Measurements from ENCODE around the gene LCN10. TPM values are rescaled to one million over a fixed set of nuclear protein-coding genes. Genes with fewer than 3 reads are reported as not detected.
A peak's percentile ranks its signal among the peaks of the same experiment; 100 is the strongest.

Gene LCN10
- total RNA-seq, 1 experiment from 2014 or later, result not detected

DNA sequence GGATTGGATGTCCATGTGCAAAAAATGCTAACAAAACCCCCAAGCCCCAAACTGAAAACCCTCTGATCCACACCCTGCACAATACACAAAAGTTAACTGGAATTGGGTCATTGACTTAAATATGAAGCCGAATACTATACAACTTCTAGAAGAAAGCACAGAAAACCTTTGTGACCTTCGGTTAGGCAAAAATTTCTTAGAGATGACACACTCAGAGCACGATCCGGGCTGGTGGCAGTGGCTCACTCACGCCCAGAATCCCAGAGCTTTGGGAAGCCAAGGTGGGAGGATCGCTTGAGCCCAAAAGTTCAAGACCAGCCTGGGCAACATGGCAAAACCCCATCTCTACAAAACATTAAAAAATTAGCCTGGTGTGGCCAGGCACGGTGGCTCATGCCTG is 32.2 kb downstream of the LCN10 start:
- no peaks in the 10 kb centered on the region for H3K36me3 Mint-ChIP-seq (ENCODE audit: insufficient read depth, unreplicated experiment)
- TF ChIP-seq, protein P1, sequence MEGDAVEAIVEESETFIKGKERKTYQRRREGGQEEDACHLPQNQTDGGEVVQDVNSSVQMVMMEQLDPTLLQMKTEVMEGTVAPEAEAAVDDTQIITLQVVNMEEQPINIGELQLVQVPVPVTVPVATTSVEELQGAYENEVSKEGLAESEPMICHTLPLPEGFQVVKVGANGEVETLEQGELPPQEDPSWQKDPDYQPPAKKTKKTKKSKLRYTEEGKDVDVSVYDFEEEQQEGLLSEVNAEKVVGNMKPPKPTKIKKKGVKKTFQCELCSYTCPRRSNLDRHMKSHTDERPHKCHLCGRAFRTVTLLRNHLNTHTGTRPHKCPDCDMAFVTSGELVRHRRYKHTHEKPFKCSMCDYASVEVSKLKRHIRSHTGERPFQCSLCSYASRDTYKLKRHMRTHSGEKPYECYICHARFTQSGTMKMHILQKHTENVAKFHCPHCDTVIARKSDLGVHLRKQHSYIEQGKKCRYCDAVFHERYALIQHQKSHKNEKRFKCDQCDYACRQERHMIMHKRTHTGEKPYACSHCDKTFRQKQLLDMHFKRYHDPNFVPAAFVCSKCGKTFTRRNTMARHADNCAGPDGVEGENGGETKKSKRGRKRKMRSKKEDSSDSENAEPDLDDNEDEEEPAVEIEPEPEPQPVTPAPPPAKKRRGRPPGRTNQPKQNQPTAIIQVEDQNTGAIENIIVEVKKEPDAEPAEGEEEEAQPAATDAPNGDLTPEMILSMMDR (IDR thresholded peaks at IDR 0.05; ENCODE audit: insufficient read depth in 1 of 2, low read depth in 1 of 2, low read length in 1 of 2, severe bottlenecking in 1 of 2, unreplicated experiment in 1 of 2), result no peak
- intact Hi-C loops (cut with micrococcal nuclease; ENCODE audit: unreplicated experiment), result no loop called here

DNA sequence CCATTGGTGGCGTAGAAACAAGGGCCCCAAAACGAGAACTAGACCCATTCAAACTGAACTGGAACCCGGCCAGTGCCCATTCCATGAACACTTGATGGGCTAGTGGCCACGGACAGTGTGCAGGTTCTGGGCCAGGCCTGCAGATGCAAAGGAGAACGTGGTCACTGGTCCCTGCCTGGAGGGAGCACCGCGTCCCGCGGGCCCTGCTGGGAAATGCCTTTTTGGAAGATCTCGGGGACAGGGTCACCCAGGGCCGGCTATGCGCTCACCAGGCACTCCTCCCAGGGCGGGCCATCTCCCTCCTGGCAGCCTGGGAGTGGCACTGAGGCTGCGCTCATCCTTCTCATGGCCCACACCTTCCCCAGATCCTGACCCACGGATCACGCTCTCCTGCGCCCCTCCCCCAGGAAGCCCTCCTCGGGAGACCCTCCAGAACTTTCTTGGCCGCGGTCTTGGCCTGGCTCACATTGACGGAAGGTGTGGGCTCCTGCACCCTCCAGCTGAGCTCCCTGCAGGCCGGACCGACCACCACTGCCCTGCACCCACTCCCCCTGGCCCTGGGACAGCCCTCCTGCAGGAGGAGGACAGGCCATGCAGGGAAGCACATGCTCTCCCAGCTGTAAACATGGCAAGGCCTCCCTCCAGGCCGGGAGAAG is 33.2 kb downstream of the LCN10 start:
- no peak for DNase-seq
- BruUV-seq (replicated peaks), result no TSS peak
- Histone ChIP-seq H3K36me3 (ENCODE audit: control insufficient read depth, insufficient read depth, low read length) (no peaks in the 10 kb centered on the region; the same call in 1 of the 2 replicates), H3K4me3 (ENCODE audit: low read depth, low read length) (no peak overlapping the region), H3K27me3 (replicated peaks; ENCODE audit: control insufficient read depth, insufficient read depth, low read length) (no peaks in the 10 kb centered on the region), H3K4me1 (peaks cover 11% of the 10 kb centered on the region), H3K9me3 (no peaks in the 10 kb centered on the region)
- TF ChIP-seq, protein P1 (IDR thresholded peaks at IDR 0.05; ENCODE audit: insufficient read depth in 1 of 2, low read depth in 1 of 2, low read length in 1 of 2, severe bottlenecking in 1 of 2, unreplicated experiment in 1 of 2), result no peak
- Mint-ChIP-seq H3K27ac (ENCODE audit: unreplicated experiment) (no peak overlapping the region), H3K9me3 (ENCODE audit: unreplicated experiment) (no peaks in the 10 kb centered on the region), H3K27me3 (ENCODE audit: insufficient read depth, unreplicated experiment) (no peaks in the 10 kb centered on the region), H3K4me3 (ENCODE audit: unreplicated experiment) (no peak overlapping the region), H3K4me1 (ENCODE audit: low read depth, unreplicated experiment) (peaks cover 9% of the 10 kb centered on the region), H3K36me3 (ENCODE audit: insufficient read depth, unreplicated experiment) (no peaks in the 10 kb centered on the region)
- intact Hi-C loops (cut with micrococcal nuclease; ENCODE audit: unreplicated experiment), result no loop called here
- CTCF ChIA-PET, result interaction anchor here (0.6 kb wide), 1 partner anchor 11 kb away, joined by 6 read pairs; no protein-coding TSS in a partner anchor
- POLR2A ChIA-PET, result interaction anchor here (0.6 kb wide), 2 partner anchors 12 to 52 kb away, joined by 3 to 4 read pairs; no protein-coding TSS in a partner anchor

More for the DNA sequence above, 32.2 kb downstream of the LCN10 start:
- POLR2A ChIA-PET, result no interaction called here
- BruUV-seq (replicated peaks), result no TSS peak
- CTCF ChIA-PET, result no interaction called here
- Mint-ChIP-seq H3K9me3 (ENCODE audit: unreplicated experiment) (no peaks in the 10 kb centered on the region), H3K4me1 (ENCODE audit: low read depth, unreplicated experiment) (peaks cover 9% of the 10 kb centered on the region), H3K4me3 (ENCODE audit: unreplicated experiment) (no peak overlapping the region), H3K27me3 (ENCODE audit: insufficient read depth, unreplicated experiment) (no peaks in the 10 kb centered on the region), H3K27ac (ENCODE audit: unreplicated experiment) (no peak overlapping the region)
- H3K9me3 ChIP-seq, result no peaks in the 10 kb centered on the region
- no peaks in the 10 kb centered on the region for H3K27me3 ChIP-seq (replicated peaks; ENCODE audit: control insufficient read depth, insufficient read depth, low read length)
- peaks cover 11% of the 10 kb centered on the region for H3K4me1 ChIP-seq
- no peak for DNase-seq
- no peaks in the 10 kb centered on the region; the same call in 1 of the 2 replicates for H3K36me3 ChIP-seq (ENCODE audit: control insufficient read depth, insufficient read depth, low read length)
- H3K4me3 ChIP-seq (ENCODE audit: low read depth, low read length), result no peak overlapping the region

DNA sequence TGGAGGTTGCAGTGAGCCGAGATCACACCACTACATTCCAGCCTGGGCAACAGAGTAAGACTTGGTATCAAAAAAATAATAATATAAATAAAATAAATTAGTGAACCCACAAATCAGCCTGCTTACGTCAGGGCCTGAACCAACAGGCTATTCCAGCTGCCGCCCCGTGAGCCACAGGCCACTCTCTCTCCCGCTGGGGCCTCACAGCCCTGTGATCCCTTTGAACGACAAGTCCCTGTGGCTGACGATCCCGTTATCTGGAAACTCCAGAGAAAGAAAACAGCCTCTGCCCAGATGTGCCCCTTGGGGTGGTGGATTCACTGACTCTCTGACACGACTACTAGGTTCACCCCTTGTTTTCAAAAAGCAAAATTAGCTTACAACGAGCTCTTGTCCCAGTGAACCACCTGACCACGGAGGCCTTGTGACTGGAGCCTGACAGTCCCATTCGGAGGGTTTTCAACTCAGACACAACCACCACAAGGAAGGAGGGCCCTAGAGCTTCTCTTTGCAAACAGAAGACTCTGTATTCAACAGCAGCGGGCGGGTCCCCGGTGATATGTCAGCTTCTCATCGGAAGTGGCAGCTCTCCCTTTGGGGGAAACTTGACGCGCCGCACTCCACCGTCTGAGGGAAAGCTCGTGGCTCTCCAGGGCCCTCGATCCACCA is 34.8 kb downstream of the LCN10 start:
- H3K27ac Mint-ChIP-seq (ENCODE audit: unreplicated experiment), result peak overlapping the region; percentile 27
- ChIA-PET CTCF (no interaction called here), POLR2A (no interaction called here)

More for the DNA sequence above, 34.8 kb downstream of the LCN10 start:
- no peaks in the 10 kb centered on the region for H3K9me3 ChIP-seq
- intact Hi-C loops (cut with micrococcal nuclease; ENCODE audit: unreplicated experiment), result no loop called here
- no TSS peak for BruUV-seq (replicated peaks)
- no peak overlapping the region for H3K4me3 Mint-ChIP-seq (ENCODE audit: unreplicated experiment)
- DNase-seq, result no peak
- TF ChIP-seq, protein P1 (IDR thresholded peaks at IDR 0.05; ENCODE audit: insufficient read depth in 1 of 2, low read depth in 1 of 2, low read length in 1 of 2, severe bottlenecking in 1 of 2, unreplicated experiment in 1 of 2), result no peak
- peaks cover under 1% of the 10 kb centered on the region for H3K4me1 ChIP-seq
- H3K9me3 Mint-ChIP-seq (ENCODE audit: unreplicated experiment), result no peaks in the 10 kb centered on the region
- no peaks in the 10 kb centered on the region for H3K27me3 Mint-ChIP-seq (ENCODE audit: insufficient read depth, unreplicated experiment)
- no peak overlapping the region for H3K4me3 ChIP-seq (ENCODE audit: low read depth, low read length)
- H3K4me1 Mint-ChIP-seq (ENCODE audit: low read depth, unreplicated experiment), result peaks cover 9% of the 10 kb centered on the region
- H3K27me3 ChIP-seq (replicated peaks; ENCODE audit: control insufficient read depth, insufficient read depth, low read length), result no peaks in the 10 kb centered on the region
- no peaks in the 10 kb centered on the region for H3K36me3 Mint-ChIP-seq (ENCODE audit: insufficient read depth, unreplicated experiment)
- H3K36me3 ChIP-seq (ENCODE audit: control insufficient read depth, insufficient read depth, low read length), result no peaks in the 10 kb centered on the region
